COR-L47 (cell line): ENCODE data around the gene C1orf198.

Experiments
- DNase-seq: peaks from one replicate; lab custom pipeline; 2025; lab: John Stamatoyannopoulos, UW

The C1orf198 gene

GRCh38 chr1:230892018-230892491 is 23.7 kb upstream of the C1orf198 start:
- no peak for DNase-seq

- no peak for DNase-seq
These were observed 23.1 kb upstream of the C1orf198 start for GRCh38 chr1:230891413-230891812.

GRCh38 chr1:230884646-230885045 is 16.3 kb upstream of the C1orf198 start:
- no peak for DNase-seq

GRCh38 chr1:230883967-230884366 is 15.6 kb upstream of the C1orf198 start:
- no peak for DNase-seq

GRCh38 chr1:230879778-230880177 is 11.5 kb upstream of the C1orf198 start:
- DNase-seq, result no peak

GRCh38 chr1:230878591-230878990 is 10.3 kb upstream of the C1orf198 start:
- DNase-seq, result no peak

- no peak for DNase-seq
These were observed 9.7 kb upstream of the C1orf198 start for GRCh38 chr1:230877924-230878590.

- no peak for DNase-seq
These were observed 9.0 kb upstream of the C1orf198 start for GRCh38 chr1:230877146-230877923.

- DNase-seq, result no peak
These were observed 8.3 kb upstream of the C1orf198 start for GRCh38 chr1:230876660-230877059.

GRCh38 chr1:230875370-230875769 is 7.0 kb upstream of the C1orf198 start:
- no peak for DNase-seq

- DNase-seq, result no peak
These were observed 2.6 kb upstream of the C1orf198 start for GRCh38 chr1:230870916-230871315.

GRCh38 chr1:230869500-230869899 is 1.2 kb upstream of the C1orf198 start:
- DNase-seq, result no peak

- peak; percentile 71 for DNase-seq
These were observed 540 bp upstream of the C1orf198 start for GRCh38 chr1:230868736-230869385.

GRCh38 chr1:230867101-230867902 is 1.0 kb downstream of the C1orf198 start:
- no peak for DNase-seq

GRCh38 chr1:230866171-230867070 is 1.9 kb downstream of the C1orf198 start:
- no peak for DNase-seq

- DNase-seq, result peak; percentile 12
These were observed 3.1 kb downstream of the C1orf198 start for GRCh38 chr1:230865062-230865817.

- no peak for DNase-seq
These were observed 3.9 kb downstream of the C1orf198 start for GRCh38 chr1:230864441-230864840.

GRCh38 chr1:230863449-230863848 is 4.9 kb downstream of the C1orf198 start:
- DNase-seq, result no peak

- no peak for DNase-seq
These were observed 6.2 kb downstream of the C1orf198 start for GRCh38 chr1:230861970-230862595.

GRCh38 chr1:230861489-230861888 is 6.8 kb downstream of the C1orf198 start:
- no peak for DNase-seq
